ENCODE measurements around the gene OLAH. TPM values are rescaled to one million over a fixed set of nuclear protein-coding genes. Genes with fewer than 3 reads are reported as not detected.
A peak's percentile ranks its signal among the peaks of the same experiment; 100 is the strongest.

OLAH gene
- total RNA-seq, 1 donor from 2014 or later = not detected

DNA sequence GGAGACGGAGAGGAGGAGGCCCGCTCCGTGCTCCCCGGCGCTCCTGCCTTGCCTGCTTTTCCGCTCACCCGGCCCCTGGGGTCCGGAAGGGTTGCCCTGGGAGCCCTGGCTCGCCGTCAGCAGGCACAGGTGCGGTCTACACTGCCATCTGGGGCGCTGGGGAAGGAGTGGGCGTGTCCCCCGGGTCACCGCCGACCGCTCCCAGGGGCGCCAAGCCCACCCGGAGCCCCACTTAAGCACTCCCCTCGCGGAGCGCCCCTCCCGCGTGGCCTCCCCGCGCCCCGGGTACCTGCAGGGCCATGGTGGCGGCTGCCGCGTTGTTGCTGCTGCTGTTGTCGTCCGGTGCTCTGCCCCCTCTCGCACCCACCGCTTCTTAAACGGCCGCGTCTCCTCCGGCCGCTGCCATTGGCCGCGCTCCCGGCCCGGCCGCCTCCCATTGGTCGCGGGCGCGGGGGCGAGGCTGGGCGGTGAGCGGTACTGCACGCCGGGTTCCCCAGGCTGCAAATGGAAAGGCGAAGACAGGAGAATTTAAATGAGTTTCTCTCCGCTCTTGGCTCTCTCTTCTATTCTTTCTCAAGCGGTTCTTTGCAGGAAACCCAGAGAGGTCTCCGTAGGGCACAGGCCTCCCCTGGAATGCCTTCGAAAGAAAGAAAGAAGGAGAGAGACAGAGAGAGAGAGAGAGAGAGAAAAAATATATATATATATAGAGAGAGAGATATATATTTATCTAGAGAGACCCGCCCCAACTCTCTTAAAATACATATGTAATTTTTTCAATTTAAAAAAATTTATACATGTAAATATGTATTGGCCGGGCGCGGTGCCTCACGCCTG is 44.9 kb downstream of the OLAH start, which contains the start of gene ACBD7:
Gene ACBD7, minus strand, starts transcription at position 349 of the 834 bp plus-strand sequence. Its CDS starts 48 bp downstream, at position 301.
- H3K27me3 ChIP-seq (ENCODE audit: insufficient read depth, low read length) = peaks cover 3% of the 10 kb centered on the region
- H3K9me3 Mint-ChIP-seq (ENCODE audit: unreplicated experiment) = no peaks in the 10 kb centered on the region
- H3K36me3 Mint-ChIP-seq (ENCODE audit: low read depth, unreplicated experiment) = no peaks in the 10 kb centered on the region
- H3K4me3 Mint-ChIP-seq (ENCODE audit: unreplicated experiment) = peak within 1 kb of the TSS; percentile 77
- peak within 1 kb of the TSS; percentile 92 for H2AFZ ChIP-seq (ENCODE audit: low read depth, low read length)
- no peak for TF ChIP-seq EZH2 (IDR thresholded peaks at IDR 0.05; ENCODE audit: insufficient read depth, low read length)
- TF ChIP-seq, protein P1, sequence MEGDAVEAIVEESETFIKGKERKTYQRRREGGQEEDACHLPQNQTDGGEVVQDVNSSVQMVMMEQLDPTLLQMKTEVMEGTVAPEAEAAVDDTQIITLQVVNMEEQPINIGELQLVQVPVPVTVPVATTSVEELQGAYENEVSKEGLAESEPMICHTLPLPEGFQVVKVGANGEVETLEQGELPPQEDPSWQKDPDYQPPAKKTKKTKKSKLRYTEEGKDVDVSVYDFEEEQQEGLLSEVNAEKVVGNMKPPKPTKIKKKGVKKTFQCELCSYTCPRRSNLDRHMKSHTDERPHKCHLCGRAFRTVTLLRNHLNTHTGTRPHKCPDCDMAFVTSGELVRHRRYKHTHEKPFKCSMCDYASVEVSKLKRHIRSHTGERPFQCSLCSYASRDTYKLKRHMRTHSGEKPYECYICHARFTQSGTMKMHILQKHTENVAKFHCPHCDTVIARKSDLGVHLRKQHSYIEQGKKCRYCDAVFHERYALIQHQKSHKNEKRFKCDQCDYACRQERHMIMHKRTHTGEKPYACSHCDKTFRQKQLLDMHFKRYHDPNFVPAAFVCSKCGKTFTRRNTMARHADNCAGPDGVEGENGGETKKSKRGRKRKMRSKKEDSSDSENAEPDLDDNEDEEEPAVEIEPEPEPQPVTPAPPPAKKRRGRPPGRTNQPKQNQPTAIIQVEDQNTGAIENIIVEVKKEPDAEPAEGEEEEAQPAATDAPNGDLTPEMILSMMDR (IDR thresholded peaks at IDR 0.05; ENCODE audit: insufficient read depth, low read depth, low read length) = no peak
- H3K4me3 ChIP-seq (ENCODE audit: insufficient read depth, low read depth, low read length) = peak within 1 kb of the TSS; percentile 73
- DNase-seq (ENCODE audit: low read depth) = peak; percentile 51
- no peak for FAIRE-seq
- H3K36me3 ChIP-seq (ENCODE audit: insufficient read depth, low read length) = no peaks in the 10 kb centered on the region
- peaks cover 8% of the 10 kb centered on the region for H3K4me1 ChIP-seq (ENCODE audit: insufficient read depth, low read length)
- no peak within 1 kb of the TSS for H3K27ac ChIP-seq (ENCODE audit: low read depth, low read length)
- no peaks in the 10 kb centered on the region for H4K20me1 ChIP-seq (ENCODE audit: insufficient read depth, low read length)
- no peaks in the 10 kb centered on the region for H3K79me2 ChIP-seq (ENCODE audit: insufficient read depth, low read length)
- H3K9ac ChIP-seq (ENCODE audit: low read length) = no peak within 1 kb of the TSS
- H3K4me1 Mint-ChIP-seq (ENCODE audit: low read depth, unreplicated experiment) = no peaks in the 10 kb centered on the region
- peaks cover 8% of the 10 kb centered on the region for H3K27me3 Mint-ChIP-seq (ENCODE audit: low read depth, unreplicated experiment)
- no peaks in the 10 kb centered on the region for H3K9me3 ChIP-seq (ENCODE audit: insufficient read depth, low read depth, low read length)
- no peak within 1 kb of the TSS for H3K27ac Mint-ChIP-seq (ENCODE audit: unreplicated experiment)
- peak within 1 kb of the TSS; percentile 94 for H3K4me2 ChIP-seq (ENCODE audit: low read length)

DNA sequence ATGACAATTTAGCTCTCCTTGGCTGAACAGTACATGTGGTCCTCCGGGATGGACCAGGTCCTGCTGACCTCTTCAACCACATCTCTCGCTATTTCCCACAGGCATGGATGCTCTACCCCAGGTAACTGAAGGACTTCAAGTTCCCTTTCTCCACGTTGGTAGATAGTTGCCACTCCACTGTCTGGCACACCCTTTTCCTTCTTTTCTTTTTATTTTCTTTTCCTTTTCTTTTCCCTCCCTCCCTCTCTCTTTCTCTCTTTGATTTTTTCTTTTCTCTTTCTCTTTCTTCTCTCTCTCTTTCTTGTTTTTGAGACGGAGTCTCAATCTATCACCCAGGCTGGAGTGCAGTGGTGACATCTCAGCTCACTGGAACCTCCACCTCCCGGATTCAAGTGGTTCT is 47.7 kb downstream of the OLAH start:
- peaks cover 5% of the 10 kb centered on the region for H3K27me3 Mint-ChIP-seq (ENCODE audit: low read depth, unreplicated experiment)
- no peak for FAIRE-seq

More for the DNA sequence above, 47.7 kb downstream of the OLAH start:
- no peaks in the 10 kb centered on the region for H3K9me3 ChIP-seq (ENCODE audit: insufficient read depth, low read depth, low read length)
- peaks cover 3% of the 10 kb centered on the region for H3K27me3 ChIP-seq (ENCODE audit: insufficient read depth, low read length)
- Mint-ChIP-seq H3K36me3 (ENCODE audit: low read depth, unreplicated experiment) (no peaks in the 10 kb centered on the region), H3K27ac (ENCODE audit: unreplicated experiment) (no peak overlapping the region), H3K9me3 (ENCODE audit: unreplicated experiment) (no peaks in the 10 kb centered on the region), H3K4me3 (ENCODE audit: unreplicated experiment) (no peak overlapping the region), H3K4me1 (ENCODE audit: low read depth, unreplicated experiment) (no peaks in the 10 kb centered on the region)
- H3K4me2 ChIP-seq (ENCODE audit: low read length) = no peak overlapping the region
- no peak overlapping the region for H2AFZ ChIP-seq (ENCODE audit: low read depth, low read length)
- H3K36me3 ChIP-seq (ENCODE audit: insufficient read depth, low read length) = no peaks in the 10 kb centered on the region
- H3K4me3 ChIP-seq (ENCODE audit: insufficient read depth, low read depth, low read length) = no peak overlapping the region
- no peaks in the 10 kb centered on the region for H4K20me1 ChIP-seq (ENCODE audit: insufficient read depth, low read length)
- H3K9ac ChIP-seq (ENCODE audit: low read length) = no peak overlapping the region
- no peak overlapping the region for H3K27ac ChIP-seq (ENCODE audit: low read depth, low read length)
- TF ChIP-seq, protein P1 (IDR thresholded peaks at IDR 0.05; ENCODE audit: insufficient read depth, low read depth, low read length) = no peak
- no peak for TF ChIP-seq EZH2 (IDR thresholded peaks at IDR 0.05; ENCODE audit: insufficient read depth, low read length)
- H3K79me2 ChIP-seq (ENCODE audit: insufficient read depth, low read length) = no peaks in the 10 kb centered on the region
- DNase-seq (ENCODE audit: low read depth) = no peak
- peaks cover 8% of the 10 kb centered on the region for H3K4me1 ChIP-seq (ENCODE audit: insufficient read depth, low read length)
